AG08395 (cell line): ENCODE data around the gene CCDC73.

ENCODE experiments used
- DNase-seq: peaks from one replicate; pipeline ENCODE4 v3.0.0; 2012; ENCODE audit warnings: mixed read lengths, low spot score

Gene CCDC73

GRCh38 chr11:32584921-32585320, 209.5 kb downstream of the CCDC73 start:
- no peak for DNase-seq

- DNase-seq, result peak; percentile 96
Measured at GRCh38 chr11:32583459-32584271, 210.8 kb downstream of the CCDC73 start, which contains the start of gene EIF3M. Gene EIF3M, plus strand, starts transcription at chr11:32583831. Its CDS starts 57 bp downstream, at chr11:32583888.

- no peak for DNase-seq
Measured at GRCh38 chr11:32581556-32581955, 212.9 kb downstream of the CCDC73 start.

GRCh38 chr11:32580967-32581366, 213.5 kb downstream of the CCDC73 start:
- no peak for DNase-seq

GRCh38 chr11:32576456-32576855, 218.0 kb downstream of the CCDC73 start:
- DNase-seq, result no peak

- DNase-seq, result no peak
Measured at GRCh38 chr11:32575070-32575469, 219.4 kb downstream of the CCDC73 start.

DNA sequence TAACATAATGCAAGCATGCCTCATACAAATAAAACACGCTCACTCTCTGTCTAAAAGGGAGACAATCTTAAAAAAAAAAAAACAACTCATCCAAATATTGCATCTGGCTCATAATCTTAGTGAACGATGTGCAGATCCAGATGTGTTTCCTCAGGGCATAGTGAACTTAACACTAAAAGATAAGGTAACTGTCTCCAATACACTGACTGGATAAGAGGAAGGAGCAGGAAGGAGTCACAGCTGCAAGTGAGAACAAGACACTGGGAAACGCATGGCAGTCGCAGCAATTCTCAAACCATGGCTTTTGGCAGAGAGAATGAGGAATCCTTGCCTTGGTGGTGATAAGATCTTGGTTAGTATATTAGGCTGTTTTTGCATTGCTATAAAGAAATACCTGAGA, 220.0 kb downstream of the CCDC73 start:
- DNase-seq, result no peak

DNA sequence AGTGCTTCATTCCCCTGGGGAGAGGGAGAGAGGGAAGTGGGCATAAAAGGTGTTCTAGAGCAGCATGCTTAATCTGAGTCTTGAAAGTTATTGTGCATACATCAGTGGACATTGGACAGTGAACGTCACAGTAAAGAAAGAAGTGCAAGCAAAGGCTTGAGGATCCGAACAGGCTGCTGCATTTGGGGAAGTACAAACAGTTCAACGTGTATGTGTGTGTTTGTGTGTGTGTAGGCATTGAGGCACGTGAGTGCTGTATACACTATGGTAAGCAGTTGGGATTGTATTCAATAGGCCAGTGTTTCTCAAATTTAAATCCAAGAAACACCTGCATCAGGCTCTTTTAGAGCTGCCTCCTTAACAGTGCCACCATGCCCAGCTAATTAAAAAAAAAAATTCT, 221.2 kb downstream of the CCDC73 start:
- no peak for DNase-seq

DNA sequence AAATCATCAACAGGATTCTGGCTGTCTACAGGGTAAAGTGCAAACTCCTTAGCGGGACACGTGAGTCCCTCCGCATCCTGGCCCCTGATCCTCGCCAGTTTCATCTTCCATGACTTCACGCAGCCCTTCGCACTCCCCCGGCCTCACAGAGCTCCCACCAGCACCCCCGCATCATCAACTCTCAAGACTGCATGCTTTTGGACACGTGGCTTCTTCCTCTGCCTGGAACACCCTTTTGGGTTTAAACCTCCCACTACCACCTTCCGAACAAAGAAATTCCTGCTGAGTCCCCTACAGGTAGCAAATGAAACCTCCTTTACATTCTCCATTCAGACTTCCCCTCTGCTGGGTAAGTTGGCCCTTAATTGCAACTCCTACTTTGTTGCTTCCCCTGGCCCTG, 223.4 kb downstream of the CCDC73 start:
- DNase-seq, result no peak

DNA sequence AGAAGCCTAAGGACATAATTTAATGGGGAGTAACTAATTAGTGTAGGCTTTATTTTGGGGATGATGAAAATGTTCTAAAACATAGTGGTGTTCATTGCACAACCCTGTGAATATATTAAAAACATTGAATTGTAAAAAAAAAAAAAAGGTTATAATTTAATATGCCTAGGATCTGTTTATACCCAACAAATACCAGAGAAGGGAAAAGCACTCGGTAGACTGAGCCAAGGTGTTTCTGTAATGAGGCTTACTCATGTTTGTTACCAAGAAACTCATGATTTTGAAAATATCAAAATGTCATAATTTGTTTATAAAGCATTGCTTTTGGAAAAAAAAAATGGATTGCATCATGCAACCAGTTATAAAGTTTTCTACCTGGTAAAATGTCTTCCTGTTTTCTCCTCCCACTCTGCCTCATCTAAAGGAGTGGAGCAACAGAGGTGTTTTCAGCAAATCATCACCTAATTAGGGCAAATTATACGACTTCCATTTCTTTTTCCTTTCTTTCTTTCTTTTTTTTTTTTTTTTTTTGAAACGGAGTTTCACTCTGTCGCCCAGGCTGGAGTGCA, 225.1 kb downstream of the CCDC73 start:
- no peak for DNase-seq

DNA sequence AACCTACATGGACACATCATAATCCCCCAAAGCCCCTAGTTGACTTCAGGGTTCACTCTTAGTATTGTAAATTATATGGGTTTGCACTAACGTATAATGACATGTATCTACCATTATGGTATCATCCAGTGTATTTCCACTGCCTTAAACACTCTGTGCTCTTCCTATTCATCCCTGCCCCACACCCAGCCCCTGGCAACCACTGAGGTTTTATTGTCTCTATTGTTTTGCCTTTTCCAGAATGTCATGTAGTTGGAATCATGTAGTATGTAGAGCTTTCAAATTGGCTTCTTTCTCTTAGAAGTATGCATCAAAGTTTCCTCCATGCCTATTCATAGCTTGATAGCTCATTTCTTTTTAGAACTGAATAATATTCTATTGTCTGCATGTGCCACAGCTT, 227.3 kb downstream of the CCDC73 start:
- DNase-seq, result no peak

DNA sequence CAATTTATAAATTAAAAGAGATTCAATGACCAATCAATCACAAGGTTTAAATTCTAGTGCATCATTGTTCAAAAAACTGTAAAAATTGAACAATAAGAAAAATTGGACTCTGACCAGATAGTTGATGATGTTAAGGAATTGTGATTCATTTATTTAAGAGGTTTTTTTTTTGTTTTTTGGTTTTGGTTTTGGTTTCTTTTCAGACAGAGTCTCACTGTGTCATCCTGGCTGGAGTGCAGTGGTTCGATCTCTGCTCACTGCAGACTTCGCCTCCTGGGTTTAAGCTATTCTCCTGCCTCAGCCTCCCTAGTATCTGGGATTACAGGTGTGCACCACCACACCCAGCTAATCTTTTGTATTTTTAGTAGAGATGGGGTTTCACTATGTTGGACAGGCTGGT, 227.9 kb downstream of the CCDC73 start:
- no peak for DNase-seq

DNA sequence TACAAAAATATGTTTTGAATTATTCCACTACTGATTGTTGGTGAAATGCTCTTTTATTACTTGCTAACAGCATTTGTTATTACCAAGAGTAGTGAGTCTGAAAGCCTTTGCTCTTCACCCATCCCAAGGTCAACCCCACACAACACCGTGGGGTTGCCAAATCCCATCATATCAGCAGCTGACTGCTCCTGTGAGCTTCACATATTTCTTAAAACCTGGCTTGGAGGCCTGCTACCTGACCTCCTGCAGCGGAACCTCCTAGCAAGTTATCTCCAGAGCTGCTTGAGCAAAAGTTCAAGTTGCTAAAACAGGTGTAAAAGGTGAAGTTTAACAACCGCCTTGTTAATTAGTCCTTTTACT, 230.9 kb downstream of the CCDC73 start:
- no peak for DNase-seq

DNA sequence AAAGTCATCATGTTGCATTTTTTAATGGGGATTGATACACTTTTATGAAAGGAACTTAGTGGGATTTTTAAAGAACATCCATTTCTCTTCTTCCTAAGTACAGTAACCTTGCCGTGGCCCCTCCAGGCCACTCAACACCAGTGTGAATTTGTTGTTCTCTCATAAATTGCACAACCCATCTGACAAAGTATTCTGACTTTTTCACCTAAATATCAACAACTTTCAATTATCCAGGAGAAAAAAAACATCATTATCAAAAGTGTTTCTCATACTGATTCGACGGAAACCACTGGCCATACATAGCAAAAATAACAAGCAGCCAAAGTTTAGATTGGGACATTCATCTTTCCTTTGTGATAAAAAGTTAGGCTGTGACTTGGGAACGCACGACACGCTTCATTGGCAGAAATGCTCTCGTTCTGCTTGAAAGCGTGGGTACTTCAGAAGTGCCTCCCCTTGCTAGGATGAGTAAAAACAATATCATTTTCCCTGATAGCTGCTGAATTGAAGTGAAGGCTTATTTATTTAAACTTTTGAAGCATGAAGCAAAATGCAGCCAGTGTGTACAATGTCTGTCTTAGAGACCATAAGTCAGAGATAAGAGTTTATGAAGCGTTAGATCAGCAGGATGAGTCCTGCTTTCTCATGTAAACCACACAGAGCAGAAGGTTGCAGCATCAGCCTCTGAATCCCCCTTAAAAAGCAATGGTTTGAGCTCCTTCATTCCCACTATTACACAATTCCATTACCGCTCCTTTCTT, 231.4 kb downstream of the CCDC73 start:
- no peak for DNase-seq

- no peak for DNase-seq
Measured at GRCh38 chr11:32561835-32562234, 232.6 kb downstream of the CCDC73 start.

DNA sequence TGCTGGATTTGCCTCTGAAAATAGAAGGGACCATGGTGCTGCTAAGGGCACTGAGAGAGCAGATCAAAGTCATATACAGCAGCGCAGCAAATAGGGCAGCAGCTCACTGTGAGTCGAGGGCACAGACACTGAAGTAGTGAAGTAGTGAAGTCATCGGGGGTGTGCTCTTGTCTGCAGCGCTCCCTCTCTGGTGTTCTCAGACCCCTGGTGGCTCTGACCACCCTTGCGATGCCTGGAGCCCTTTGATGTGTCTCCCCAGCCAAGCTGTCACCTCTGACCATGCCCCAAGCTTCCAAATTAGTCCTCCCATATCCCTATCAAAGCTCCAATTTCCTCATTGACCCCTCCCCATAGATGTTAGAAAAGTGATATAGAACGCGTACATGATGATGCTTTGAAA, 238.6 kb downstream of the CCDC73 start:
- no peak for DNase-seq

DNA sequence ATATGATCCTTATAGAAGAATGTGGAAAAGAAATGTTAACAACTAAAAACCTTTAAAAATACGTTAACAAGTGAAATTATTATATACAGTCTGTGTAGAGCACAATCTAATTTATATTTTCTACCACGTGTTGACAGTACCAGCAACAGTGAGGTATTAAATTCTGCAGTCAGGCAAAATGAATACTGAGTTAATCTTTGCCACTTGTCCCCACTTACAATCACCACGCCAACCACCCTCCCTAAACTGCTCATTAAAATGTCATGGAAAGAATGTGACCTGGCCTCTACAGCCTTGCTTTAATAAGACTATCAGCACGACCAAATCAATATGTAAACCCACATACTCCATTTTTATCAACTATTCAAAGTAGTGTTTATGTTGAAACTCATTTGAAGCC, 239.4 kb downstream of the CCDC73 start:
- DNase-seq, result no peak
